CD4-positive, alpha-beta T cell treated with Interleukin-1 beta for 1 hour (primary cell): Measurements from ENCODE around the gene CD47.

Source experiments
- DNase-seq, 2 donors: peaks; one replicate each; pipeline ENCODE4 v3.0.0-alpha.2; 2020 to 2022

Gene CD47

DNA sequence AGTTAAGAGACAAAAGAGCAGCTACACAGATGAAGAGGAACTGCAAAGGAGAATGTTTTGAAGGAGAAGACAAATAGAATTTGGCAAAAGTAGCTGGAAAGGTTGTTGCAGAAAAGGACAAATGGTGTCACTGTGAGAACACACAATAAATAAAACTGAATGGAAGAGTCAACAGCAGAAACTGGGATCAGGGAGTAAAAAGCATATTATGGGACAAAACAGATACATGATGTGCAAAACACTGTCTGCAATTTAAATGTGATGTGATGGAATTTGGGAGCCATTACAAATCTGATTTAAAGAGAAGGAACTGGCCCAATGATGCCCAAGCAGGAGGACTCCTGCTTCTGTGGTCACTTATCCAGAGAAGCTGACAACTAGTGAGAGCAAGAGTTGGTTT, 46.1 kb downstream of the CD47 start:
- no peak for DNase-seq

GRCh38 chr3:108042300-108042699, 48.5 kb downstream of the CD47 start:
- DNase-seq, result no peak

DNA sequence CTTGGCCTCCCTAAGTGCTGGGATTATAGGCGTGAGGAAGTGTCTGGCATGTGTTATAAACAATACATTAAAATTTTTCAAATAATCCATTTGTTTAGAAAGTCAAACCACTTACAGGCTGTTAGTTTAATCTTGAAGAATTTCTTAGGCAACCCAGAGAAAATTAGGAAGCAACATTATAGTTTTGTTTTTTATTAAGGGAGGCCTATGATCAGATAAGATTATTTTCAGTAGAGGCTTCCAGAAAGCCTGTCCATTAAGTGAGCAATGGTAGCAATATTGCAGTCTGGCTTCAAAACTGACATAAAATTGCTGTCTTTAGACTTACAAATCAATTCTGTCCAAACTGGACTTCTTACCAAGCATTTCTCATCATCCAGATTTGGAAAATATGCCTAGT, 49.6 kb downstream of the CD47 start:
- no peak for DNase-seq

DNA sequence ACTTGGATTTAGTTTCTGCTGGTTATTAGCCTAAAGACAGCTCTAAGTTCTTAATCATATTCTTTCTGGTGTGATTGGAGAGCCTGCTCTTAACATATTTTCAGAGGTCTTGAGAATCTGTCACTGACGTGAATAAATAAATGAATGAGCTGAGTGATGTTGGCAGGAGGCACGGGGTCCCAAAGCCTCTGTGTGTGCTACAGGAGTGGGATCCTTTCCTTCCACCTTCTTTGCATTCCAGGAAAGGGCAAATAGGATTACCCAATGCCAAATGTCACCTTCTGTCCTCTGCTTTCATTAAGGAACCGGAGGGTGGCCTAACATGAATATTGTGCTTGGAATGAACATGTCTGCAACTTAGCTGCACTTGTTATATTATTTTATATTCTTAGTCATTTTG, 53.1 kb downstream of the CD47 start:
- DNase-seq, result no peak

GRCh38 chr3:108036984-108037741, 53.7 kb downstream of the CD47 start:
- no peak for DNase-seq

- DNase-seq, result no peak
These were observed 54.4 kb downstream of the CD47 start for GRCh38 chr3:108036401-108036800.

GRCh38 chr3:108035751-108036150, 55.1 kb downstream of the CD47 start:
- no peak for DNase-seq

GRCh38 chr3:108031895-108032294, 58.9 kb downstream of the CD47 start:
- DNase-seq, result no peak

GRCh38 chr3:108030960-108031359, 59.9 kb downstream of the CD47 start:
- DNase-seq, result no peak

GRCh38 chr3:108029466-108029865, 61.4 kb downstream of the CD47 start:
- no peak for DNase-seq

DNA sequence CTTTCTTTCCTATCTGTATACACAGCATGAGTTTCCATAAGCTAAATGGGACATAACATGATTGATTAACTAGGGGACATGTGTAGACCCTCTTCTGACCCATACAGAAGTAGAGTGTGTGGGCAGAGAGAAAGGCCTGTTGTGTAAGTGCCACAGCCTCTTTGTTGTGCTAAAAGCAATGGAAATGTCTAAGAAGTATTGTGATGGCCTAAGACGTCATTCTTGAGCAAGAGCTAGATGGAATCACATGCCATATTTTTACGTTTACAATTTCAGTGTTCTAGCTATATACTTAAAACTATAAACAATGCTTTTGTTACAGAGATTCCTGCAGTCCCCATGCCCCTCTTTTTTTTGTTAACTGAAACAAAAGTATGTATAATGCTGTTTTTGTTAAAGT, 61.9 kb downstream of the CD47 start:
- DNase-seq, result no peak

DNA sequence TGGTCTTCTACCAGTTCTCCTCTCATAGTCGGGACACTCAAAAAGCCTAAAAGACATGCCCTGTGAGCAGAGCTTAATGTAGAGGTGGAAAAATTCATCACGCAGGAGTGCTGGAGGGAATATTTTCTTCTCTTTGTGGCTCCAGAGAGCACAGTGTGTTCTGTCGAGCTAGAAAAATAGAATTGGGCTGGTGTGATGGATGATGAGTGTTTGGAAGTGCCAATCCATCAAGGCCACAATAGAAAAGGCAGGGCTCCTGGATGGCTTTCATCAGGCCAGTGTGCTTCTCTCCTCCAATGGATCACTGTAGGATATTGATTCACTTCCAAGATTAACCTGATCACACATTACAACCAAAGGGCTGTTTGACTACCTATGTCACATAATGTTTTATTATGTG, 65.7 kb downstream of the CD47 start:
- DNase-seq, result no peak

DNA sequence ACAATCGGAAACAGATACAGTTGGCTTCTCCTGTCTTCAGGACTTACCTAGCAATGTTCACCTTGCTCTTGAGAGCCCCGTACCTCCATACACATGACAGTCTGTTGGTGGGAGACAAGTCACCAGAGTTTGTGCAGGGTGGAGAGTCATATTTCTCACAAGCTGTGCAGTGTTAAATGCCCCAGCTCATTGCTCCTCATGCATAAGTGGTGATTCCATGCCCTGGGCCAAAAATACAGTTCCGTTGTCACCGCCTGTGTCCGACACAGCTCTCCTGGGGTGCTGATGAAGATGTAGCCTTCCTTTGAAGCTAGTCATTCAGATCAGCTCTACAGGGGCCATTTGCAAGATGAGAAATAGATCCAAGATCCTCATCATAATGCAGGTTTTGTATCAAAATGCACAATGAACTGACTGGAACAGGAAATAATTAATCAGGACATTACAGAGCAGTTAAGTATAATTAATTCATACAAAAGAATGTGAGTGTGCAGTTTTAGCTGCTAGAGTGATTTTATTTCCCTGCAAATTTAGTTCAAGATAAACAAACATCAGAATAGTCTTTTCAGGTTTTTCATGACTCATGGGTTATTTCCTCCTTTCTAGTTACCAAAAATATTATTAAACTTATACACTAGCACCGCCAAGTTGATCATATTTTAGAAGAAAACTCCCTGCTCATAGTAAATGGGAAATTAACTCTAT, 66.5 kb downstream of the CD47 start:
- DNase-seq, result no peak

DNA sequence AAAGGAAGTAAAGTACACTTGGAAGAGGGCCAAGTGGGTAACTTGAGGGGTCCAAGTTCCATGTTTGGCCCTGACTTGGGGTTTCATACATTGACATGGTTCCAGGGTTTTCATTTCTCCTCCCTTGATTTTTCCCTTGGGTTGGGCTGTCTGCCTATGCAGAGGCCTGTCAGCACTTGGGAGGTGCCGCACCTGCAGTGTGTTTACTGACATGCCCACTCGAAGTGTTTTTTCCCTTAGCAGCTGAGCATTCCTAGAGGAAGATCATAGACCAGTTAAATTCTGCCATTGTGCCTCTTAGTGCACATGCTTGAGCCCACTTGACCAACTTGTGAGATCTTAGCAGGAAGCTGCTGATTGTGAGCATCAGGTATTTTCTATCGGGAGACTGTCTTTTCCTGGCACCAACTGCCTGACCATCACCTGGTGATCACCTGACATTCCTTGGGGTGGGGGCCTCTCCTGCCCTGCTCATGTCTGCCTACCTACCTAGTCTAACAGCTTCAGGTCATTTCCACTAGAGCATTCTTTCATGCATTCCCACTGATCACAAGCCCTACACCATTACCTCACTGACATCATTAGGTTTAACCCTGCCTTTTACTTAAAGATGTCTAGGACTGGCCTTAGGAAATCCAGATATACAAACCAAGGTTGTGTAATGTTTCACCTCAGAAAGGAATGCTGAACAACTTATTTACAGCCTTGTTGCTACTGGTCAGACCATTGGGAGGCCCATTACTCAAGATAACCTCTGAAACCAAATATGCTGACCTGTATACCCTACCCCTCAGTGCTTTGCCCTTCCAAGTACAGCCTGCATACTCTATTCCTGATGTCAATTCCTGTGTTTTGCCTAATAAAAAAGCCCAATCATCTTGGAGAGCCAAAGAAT, 68.3 kb downstream of the CD47 start:
- no peak for DNase-seq

GRCh38 chr3:108021533-108021932, 69.3 kb downstream of the CD47 start:
- no peak for DNase-seq

DNA sequence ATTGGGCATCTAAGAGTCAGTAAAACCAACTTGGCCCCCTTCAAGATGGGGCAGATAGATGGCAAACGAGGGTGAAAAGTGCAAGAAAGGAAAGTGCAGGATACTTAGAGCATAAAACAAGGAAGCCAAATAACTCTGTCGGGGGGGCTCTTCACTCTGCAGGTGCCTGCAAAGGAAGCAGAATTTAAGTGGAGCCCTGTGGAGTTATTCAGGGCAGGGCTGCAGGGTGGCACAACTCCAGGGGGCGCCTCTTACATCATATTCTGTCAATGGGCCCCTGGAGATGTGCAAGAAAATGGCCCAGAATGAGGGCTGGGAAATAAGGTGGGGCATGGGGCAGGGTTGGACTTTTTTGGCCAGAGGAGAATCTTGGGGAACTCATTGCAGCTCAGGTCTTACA, 69.7 kb downstream of the CD47 start:
- DNase-seq, result no peak

DNA sequence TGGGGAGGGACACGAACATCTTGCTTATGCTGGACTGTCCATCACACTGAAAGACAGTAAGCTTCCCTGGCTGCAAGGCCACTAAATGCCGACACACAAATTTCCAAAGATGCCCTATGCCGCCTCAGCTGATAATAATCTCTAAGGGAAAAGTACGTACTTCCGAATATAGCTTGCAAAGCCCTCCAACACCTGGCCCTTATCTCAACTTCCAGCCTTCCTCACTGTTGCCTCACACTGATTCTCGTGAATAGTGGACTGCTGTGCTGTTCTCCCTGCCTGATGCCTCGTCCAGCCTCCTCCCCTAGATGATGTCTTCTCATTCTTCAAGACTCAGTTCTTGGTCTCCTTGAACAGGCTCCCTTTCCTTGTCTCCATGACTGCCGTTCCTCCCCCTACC, 72.3 kb downstream of the CD47 start:
- DNase-seq, result no peak

GRCh38 chr3:108017587-108017986, 73.2 kb downstream of the CD47 start:
- no peak for DNase-seq

GRCh38 chr3:108014943-108015342, 75.9 kb downstream of the CD47 start:
- DNase-seq, result no peak

GRCh38 chr3:108013141-108014055, 77.4 kb downstream of the CD47 start:
- no peak for DNase-seq

- no peak for DNase-seq
These were observed 78.5 kb downstream of the CD47 start for GRCh38 chr3:108012304-108012703.

DNA sequence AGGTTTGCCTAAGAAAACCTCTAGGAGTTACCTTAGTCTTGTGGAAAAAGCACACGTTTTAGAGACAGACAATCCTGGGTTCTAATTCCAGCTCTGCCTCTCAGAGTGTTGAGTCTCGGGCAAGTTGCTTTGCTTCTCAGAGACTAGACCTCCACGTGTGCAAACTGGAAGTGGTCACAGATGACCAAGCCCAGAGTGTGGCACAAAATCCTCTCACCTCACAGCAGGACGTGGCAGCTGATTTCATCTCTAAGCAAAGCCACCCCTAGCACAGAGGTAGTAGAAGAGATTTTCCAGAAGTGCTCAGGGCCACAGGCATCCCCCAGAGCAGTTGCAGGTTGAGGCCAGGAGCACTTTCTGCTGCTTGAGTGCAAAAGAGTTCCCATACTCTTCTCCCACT, 79.2 kb downstream of the CD47 start:
- DNase-seq, result no peak
